HEK293 (cell line): Measurements from ENCODE around the gene B3GAT1.

Experiments
- CTCF ChIP-seq: fragments of 450-650 bp; formaldehyde crosslinking; IDR thresholded peaks from 2 replicates; pipeline ENCODE4 v1.5.1; 2016; ENCODE audit warnings: missing biosample characterization, missing genetic modification characterization
- ZNF138 ChIP-seq: fragments of 450-650 bp; formaldehyde crosslinking; IDR thresholded peaks from 2 replicates; pipeline ENCODE4 v1.5.1; 2016; ENCODE audit warnings: missing biosample characterization, missing genetic modification characterization, borderline replicate concordance
- ZNF146 ChIP-seq: fragments of 450-650 bp; formaldehyde crosslinking; IDR thresholded peaks from 2 replicates; pipeline ENCODE4 v1.5.1; 2016; ENCODE audit warnings: missing biosample characterization, missing genetic modification characterization

DNA sequence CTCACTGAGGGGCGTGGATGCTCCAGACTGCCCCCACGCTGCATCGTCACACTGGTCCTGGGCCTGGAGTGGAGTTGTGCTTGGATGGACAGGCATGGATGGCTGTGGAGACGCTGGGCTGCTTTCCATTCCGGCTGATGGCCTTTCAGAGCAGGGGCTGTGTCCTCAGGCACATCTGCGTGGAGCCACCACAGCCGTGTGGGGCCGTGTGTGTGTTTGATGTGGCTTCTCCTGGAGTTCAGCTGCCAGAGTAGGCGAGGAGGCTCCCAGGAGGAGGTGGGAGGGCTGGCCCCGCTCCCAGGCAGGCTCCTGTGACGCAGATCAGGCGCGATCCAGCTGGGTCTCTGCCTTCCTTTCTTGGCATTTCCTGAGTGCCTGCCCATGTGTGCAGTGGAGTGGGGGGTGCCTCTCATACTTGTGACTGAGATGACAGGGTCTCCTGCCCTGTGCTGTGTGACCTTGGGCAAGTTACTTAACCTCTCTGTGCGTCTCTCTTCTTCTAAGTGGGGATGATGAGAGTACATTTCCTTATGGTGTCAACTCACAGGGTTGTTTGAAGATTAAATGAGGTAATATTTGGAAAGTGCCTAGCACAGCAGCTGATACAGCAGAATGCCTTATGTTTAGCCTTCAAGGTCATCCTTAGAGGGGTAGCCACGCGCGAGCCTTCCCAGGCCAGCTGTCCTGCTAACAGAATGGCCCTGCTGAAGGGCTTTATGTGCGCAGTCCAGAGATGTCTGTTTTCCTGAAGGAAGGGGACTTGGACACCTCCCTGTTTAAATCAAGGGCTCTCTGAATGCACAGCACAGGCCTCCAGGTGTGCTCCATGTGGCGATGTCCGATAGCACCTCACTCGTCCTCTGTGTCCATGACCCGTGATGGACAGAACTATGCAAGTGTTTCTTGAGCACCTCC is 46.8 kb downstream of the B3GAT1 start:
- TF ChIP-seq ZNF138 (tag by site-specific recombination) (no peak), ZNF146 (no peak), CTCF (tag by site-specific recombination) (no peak)
